Transverse colon (tissue), 4 donors: ENCODE measurements around the gene ADIPOR2. TPM values are rescaled to one million over a fixed set of nuclear protein-coding genes. Genes with fewer than 3 reads are reported as not detected.

ENCODE experiments used
- DNase-seq: peaks from one replicate; pipeline ENCODE4 v3.0.0-alpha.2; 2019
- H3K27ac ChIP-seq, 4 donors: fragments of 200-600 bp; sonication (generic); 2 replicates each; pipeline ENCODE4 v1.5.1; 2016 to 2018; ENCODE audit warnings: inconsistent platforms in 4 of 4
- H3K27me3 ChIP-seq: fragments of 200-600 bp; sonication (generic); 2 replicates; pipeline ENCODE4 v1.5.1; 2017; ENCODE audit warnings: inconsistent platforms
- H3K36me3 ChIP-seq, 4 donors: fragments of 200-600 bp; sonication (generic); 2 replicates each; pipeline ENCODE4 v1.5.1; 2017 to 2019; ENCODE audit warnings: inconsistent platforms in 4 of 4
- H3K4me1 ChIP-seq, 4 donors: fragments of 200-600 bp; sonication (generic); 2 replicates each; pipeline ENCODE4 v1.5.1; 2017 to 2020; ENCODE audit warnings: inconsistent platforms in 4 of 4
- H3K4me3 ChIP-seq, 4 donors: fragments of 200-600 bp; sonication (generic); 1 replicate in 1 of 4; 2 replicates in 3 of 4; pipeline versions ENCODE4 v1.5.1 to v1.6.1; 2017 to 2019; ENCODE audit warnings: inconsistent platforms in 4 of 4
- H3K9me3 ChIP-seq, 2 donors: fragments of 200-600 bp; sonication (generic); 2 replicates each; pipeline ENCODE4 v1.5.1; 2017 to 2019; ENCODE audit warnings: inconsistent platforms in 2 of 2
- CTCF ChIP-seq, 5 experiments: fragments of 200-600 bp in 3 of 5; fragments of 450-650 bp in 2 of 5; sonication (generic) in 3 of 5; IDR thresholded peaks; 1 replicate in 2 of 5; 2 replicates in 3 of 5; pipeline ENCODE4 v1.5.1; 2016 to 2017; ENCODE audit warnings: antibody characterized with exemption in 5 of 5, inconsistent platforms in 3 of 5, mild to moderate bottlenecking in 2 of 5, moderate library complexity in 1 of 5
- EP300 ChIP-seq: sonication (generic); formaldehyde crosslinking; IDR thresholded peaks from one replicate; pipeline ENCODE4 v1.6.1; 2017; ENCODE audit warnings: antibody characterized with exemption, low read depth
- POLR2A ChIP-seq: fragments of 450-650 bp; IDR thresholded peaks from one replicate; pipeline ENCODE4 v1.6.1; 2016; ENCODE audit warnings: antibody characterized with exemption, mild to moderate bottlenecking, moderate library complexity
- POLR2AphosphoS5 ChIP-seq, 3 donors: sonication (generic); formaldehyde crosslinking; IDR thresholded peaks; one replicate each; pipeline ENCODE4 v1.6.1; 2016; ENCODE audit warnings: antibody characterized with exemption in 3 of 3
- WGBS, 2 donors: methylation state at CpG; one replicate each; pipeline ENCODE4 v1.1.5; 2018; ENCODE audit warnings: low coverage in 1 of 2; 5-methylcytosine and 5-hydroxymethylcytosine counted together
- in situ Hi-C, 4 donors: fragments of 200-750 bp; cut with MboI; loops; one replicate each; pipeline versions ENCODE4 v1.15.0 to v1.15.1; 2017; ENCODE audit warnings: low sequenced_read_pairs in 3 of 4, low pct_ligation_motif_present in 1 of 4, low pct_unique_long_range_greater_than_20kb in 1 of 4
- intact Hi-C: fragments of 100-400 bp; cut with DNase I; formaldehyde crosslinking; loops from one replicate; pipeline ENCODE4 v1.15.1; 2023; ENCODE audit warnings: low total_unique reads
- total RNA-seq, 4 donors: library from RNA; depleted of rRNA; stranded (reverse); fragments of >200 nt; gene quantifications; one replicate each; pipeline ENCODE4 v1.1.0, GENCODE V29; 2016

Gene ADIPOR2
- total RNA-seq, 4 donors from 2014 or later, result 27.9 to 74.2 (median 52.1) TPM

GRCh38 chr12:1811948-1812291 is 121.0 kb downstream of the ADIPOR2 start:
- H3K27ac ChIP-seq, result peak overlapping the region; percentile 35 to 57 (median 48)

GRCh38 chr12:1812650-1813302 is 121.9 kb downstream of the ADIPOR2 start:
- DNase-seq, result no peak
- peak overlapping the region; percentile 35 to 57 (median 48) for H3K27ac ChIP-seq
- in situ Hi-C loops, result loop anchor here in 2 of 4 donors (25.0 kb wide), 1 partner anchor 225 kb away; no protein-coding TSS in a partner anchor
- intact Hi-C loops, result no loop called here
- no peaks in the 10 kb centered on the region for H3K36me3 ChIP-seq
- 62 to 76% methylated on average over 8 to 17 of the region's 17 CpGs for WGBS, 2 donors
- H3K4me1 ChIP-seq, result no peaks in the 10 kb centered on the region
- no peak overlapping the region for H3K4me3 ChIP-seq
- H3K27me3 ChIP-seq, result peaks cover 3% of the 10 kb centered on the region
- no peaks in the 10 kb centered on the region for H3K9me3 ChIP-seq
- TF ChIP-seq EP300, result no peak
- TF ChIP-seq POLR2AphosphoS5 (IDR thresholded peaks at IDR 0.05), result no peak
- no peak for TF ChIP-seq CTCF (IDR thresholded peaks at IDR 0.05)
- TF ChIP-seq POLR2A, result no peak

More at GRCh38 chr12:1811948-1812291, 121.0 kb downstream of the ADIPOR2 start:
- Histone ChIP-seq H3K4me1 (no peaks in the 10 kb centered on the region), H3K27me3 (peaks cover 3% of the 10 kb centered on the region), H3K36me3 (no peaks in the 10 kb centered on the region), H3K9me3 (no peaks in the 10 kb centered on the region), H3K4me3 (no peak overlapping the region)
- DNase-seq, result no peak
- 76% methylated on average over 6 of the region's 6 CpGs; no CpG with 5 or more reads in 1 of the 2 donors for WGBS, 2 donors
- TF ChIP-seq CTCF (IDR thresholded peaks at IDR 0.05), result no peak
- TF ChIP-seq POLR2AphosphoS5 (IDR thresholded peaks at IDR 0.05), result no peak
- TF ChIP-seq EP300, result no peak
- no peak for TF ChIP-seq POLR2A
- intact Hi-C loops, result no loop called here
- in situ Hi-C loops, result loop anchor here in 2 of 4 donors (25.0 kb wide), 1 partner anchor 225 kb away; no protein-coding TSS in a partner anchor

GRCh38 chr12:1814266-1814665 is 123.4 kb downstream of the ADIPOR2 start:
- Histone ChIP-seq H3K27ac (no peak overlapping the region), H3K4me1 (no peaks in the 10 kb centered on the region), H3K9me3 (no peaks in the 10 kb centered on the region), H3K4me3 (no peak overlapping the region), H3K36me3 (no peaks in the 10 kb centered on the region), H3K27me3 (peaks cover 8% of the 10 kb centered on the region)
- TF ChIP-seq POLR2AphosphoS5 (IDR thresholded peaks at IDR 0.05) (no peak), EP300 (no peak), CTCF (IDR thresholded peaks at IDR 0.05) (no peak), POLR2A (no peak)
- WGBS, 2 donors, result 74 to 76% methylated on average over 6 to 8 of the region's 8 CpGs
- intact Hi-C loops (no loop called here), in situ Hi-C loops (loop anchor here in 2 of 4 donors (25.0 kb wide), 1 partner anchor 223 kb away; no protein-coding TSS in a partner anchor)
- DNase-seq, result no peak

- DNase-seq, result no peak
- Histone ChIP-seq H3K9me3 (no peaks in the 10 kb centered on the region), H3K36me3 (no peaks in the 10 kb centered on the region), H3K27ac (no peak overlapping the region), H3K4me1 (no peaks in the 10 kb centered on the region), H3K4me3 (no peak overlapping the region), H3K27me3 (peaks cover 16% of the 10 kb centered on the region)
- intact Hi-C loops, result no loop called here
- TF ChIP-seq POLR2A (no peak), POLR2AphosphoS5 (IDR thresholded peaks at IDR 0.05) (no peak), CTCF (IDR thresholded peaks at IDR 0.05) (no peak), EP300 (no peak)
- WGBS, 2 donors, result 73 to 100% methylated on average over 1 to 3 of the region's 3 CpGs
- in situ Hi-C loops, result loop anchor here in 2 of 4 donors (25.0 kb wide), 1 partner anchor 222 kb away; no protein-coding TSS in a partner anchor
These were observed 124.2 kb downstream of the ADIPOR2 start for GRCh38 chr12:1815108-1815507.
